IgD-negative memory B cell (primary cell): ENCODE measurements around the gene AHNAK2. TPM values are rescaled to one million over a fixed set of nuclear protein-coding genes. Genes with fewer than 3 reads are reported as not detected.
"Not testable (repeated sequence)": the region's sequence is repeated elsewhere in the genome, so short reads cannot be mapped to it uniquely, and the experiment has no call there.

Source experiments
- H3K27ac Mint-ChIP-seq, 3 donors: one replicate each; pipeline ENCODE4 v1.8.0; 2020 to 2022; ENCODE audit warnings: mild to moderate bottlenecking in 3 of 3, mixed read lengths in 3 of 3, moderate library complexity in 1 of 3
- H3K27me3 Mint-ChIP-seq: one replicate; pipeline ENCODE4 v1.8.0; 2021; ENCODE audit warnings: mixed read lengths
- H3K36me3 Mint-ChIP-seq: one replicate; pipeline ENCODE4 v1.8.0; 2020; ENCODE audit warnings: mild to moderate bottlenecking, mixed read lengths
- H3K4me1 Mint-ChIP-seq, 3 donors: one replicate each; pipeline ENCODE4 v1.8.0; 2020 to 2022; ENCODE audit warnings: mixed read lengths in 3 of 3, mild to moderate bottlenecking in 1 of 3
- H3K4me3 Mint-ChIP-seq, 4 donors: one replicate each; pipeline ENCODE4 v1.8.0; 2020 to 2022; ENCODE audit warnings: mild to moderate bottlenecking in 4 of 4, mixed read lengths in 4 of 4, moderate library complexity in 3 of 4
- H3K9me3 Mint-ChIP-seq, 3 donors: one replicate each; pipeline ENCODE4 v1.8.0; 2020 to 2021; ENCODE audit warnings: mixed read lengths in 3 of 3, mild to moderate bottlenecking in 1 of 3
- polyA plus RNA-seq: library from polyadenylated mRNA; unstranded; fragments of 300-500 nt; fragmentation: Illumina TruSeq; gene quantifications from one replicate; pipeline ENCODE4 v1.2.3, GENCODE V29; 2021

Gene AHNAK2
- polyA plus RNA-seq, 1 donor from 2014 or later: 0.68 TPM

DNA sequence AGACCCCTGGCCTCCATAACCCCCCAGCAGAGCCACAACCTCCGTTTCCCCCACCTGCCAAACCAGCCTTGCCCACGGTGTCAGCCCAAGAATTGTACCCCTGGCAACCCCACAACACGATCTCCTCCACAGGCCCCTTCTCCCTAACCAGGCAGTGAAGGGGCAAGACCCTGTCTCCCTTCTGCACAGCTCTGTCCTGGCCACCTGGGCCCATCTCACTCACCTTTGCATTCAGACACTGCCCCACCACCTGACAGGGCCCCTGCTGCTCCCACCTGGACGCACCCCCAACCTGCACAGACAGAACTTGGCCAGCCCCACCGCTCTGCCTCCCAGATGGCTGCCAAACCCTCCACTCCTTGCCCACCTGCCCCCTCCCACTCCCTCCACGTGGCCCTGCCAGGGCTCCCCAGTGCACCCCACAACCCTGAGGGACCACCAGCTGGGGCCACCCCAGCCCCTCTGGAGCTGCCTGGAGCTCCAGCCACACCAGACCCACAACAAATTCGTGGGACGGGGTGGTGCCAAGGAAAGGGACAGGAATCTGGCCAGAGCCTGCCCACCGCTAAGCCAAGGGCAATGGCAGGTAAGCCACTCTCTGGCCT lies 11.8 kb downstream of the AHNAK2 start:
- Mint-ChIP-seq H3K9me3 (no peaks in the 10 kb centered on the region), H3K27ac (no peak overlapping the region)

DNA sequence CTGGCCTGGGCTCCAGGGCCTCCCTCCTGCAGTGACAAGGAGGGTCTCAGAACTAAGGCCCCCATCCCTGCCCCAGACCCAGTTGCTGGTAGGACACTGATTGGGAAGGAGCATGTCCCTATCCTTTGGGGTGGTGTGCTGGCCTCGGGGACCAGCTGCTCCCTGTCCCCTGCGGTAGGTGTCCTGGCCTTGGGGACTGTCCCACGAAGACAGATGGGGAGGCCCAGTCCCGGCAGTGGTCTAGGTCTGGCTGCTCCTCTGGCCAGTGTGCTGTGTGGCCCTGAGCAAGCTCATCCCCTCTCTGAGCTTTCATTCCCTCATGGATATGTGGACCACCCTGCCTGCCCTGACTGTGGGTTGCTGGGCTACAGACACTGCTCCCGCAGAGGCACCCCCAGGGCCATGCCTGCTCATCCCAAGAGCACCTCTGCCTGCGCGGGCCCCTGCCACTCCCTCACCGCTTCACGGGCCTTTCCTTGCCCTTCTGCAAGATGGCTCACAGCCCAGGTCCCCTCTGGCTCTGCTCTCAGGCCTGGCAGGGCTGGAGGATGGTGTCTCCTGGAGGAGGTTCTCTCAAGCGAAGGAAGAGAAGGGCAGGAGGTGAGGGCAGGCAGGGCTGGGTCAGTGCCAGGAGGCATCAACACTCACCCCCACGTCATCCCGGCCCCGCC lies 12.5 kb downstream of the AHNAK2 start:
- no peak overlapping the region for H3K4me3 Mint-ChIP-seq

More for the DNA sequence above, 11.8 kb downstream of the AHNAK2 start:
- H3K4me3 Mint-ChIP-seq: no peak overlapping the region
- peaks cover 26% of the 10 kb centered on the region for H3K27me3 Mint-ChIP-seq
- no peaks in the 10 kb centered on the region for H3K36me3 Mint-ChIP-seq
- peaks cover 0 to 7% (median 5%) of the 10 kb centered on the region in 3 donors for H3K4me1 Mint-ChIP-seq

DNA sequence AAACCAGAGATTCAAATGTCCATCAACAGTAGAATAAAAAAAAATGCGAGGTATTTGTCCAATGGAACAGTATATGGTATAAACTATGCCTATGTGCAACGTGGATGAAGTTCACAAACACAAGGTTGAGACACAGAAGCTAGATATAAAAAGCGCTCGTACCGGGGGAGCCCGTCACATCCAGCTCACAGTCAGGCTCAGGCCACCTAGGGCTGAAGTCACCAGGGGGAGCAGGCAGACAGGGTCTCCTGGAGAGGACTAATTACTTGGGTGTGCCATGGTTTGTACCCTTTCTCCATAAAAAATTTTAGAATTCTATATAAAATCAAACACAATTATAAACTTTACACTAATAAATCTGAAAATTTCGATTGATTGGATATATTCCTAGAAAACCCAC lies 13.6 kb downstream of the AHNAK2 start:
- H3K4me1 Mint-ChIP-seq: peaks cover 0 to 7% (median 5%) of the 10 kb centered on the region in 3 donors
- no peak overlapping the region for H3K4me3 Mint-ChIP-seq
- no peaks in the 10 kb centered on the region for H3K36me3 Mint-ChIP-seq
- no peaks in the 10 kb centered on the region for H3K9me3 Mint-ChIP-seq
- peaks cover 26% of the 10 kb centered on the region for H3K27me3 Mint-ChIP-seq
- no peak overlapping the region for H3K27ac Mint-ChIP-seq

More for the DNA sequence above, 12.5 kb downstream of the AHNAK2 start:
- Mint-ChIP-seq H3K27me3 (peaks cover 26% of the 10 kb centered on the region), H3K36me3 (no peaks in the 10 kb centered on the region), H3K4me1 (peaks cover 0 to 7% (median 5%) of the 10 kb centered on the region in 3 donors), H3K9me3 (no peaks in the 10 kb centered on the region), H3K27ac (no peak overlapping the region)

DNA sequence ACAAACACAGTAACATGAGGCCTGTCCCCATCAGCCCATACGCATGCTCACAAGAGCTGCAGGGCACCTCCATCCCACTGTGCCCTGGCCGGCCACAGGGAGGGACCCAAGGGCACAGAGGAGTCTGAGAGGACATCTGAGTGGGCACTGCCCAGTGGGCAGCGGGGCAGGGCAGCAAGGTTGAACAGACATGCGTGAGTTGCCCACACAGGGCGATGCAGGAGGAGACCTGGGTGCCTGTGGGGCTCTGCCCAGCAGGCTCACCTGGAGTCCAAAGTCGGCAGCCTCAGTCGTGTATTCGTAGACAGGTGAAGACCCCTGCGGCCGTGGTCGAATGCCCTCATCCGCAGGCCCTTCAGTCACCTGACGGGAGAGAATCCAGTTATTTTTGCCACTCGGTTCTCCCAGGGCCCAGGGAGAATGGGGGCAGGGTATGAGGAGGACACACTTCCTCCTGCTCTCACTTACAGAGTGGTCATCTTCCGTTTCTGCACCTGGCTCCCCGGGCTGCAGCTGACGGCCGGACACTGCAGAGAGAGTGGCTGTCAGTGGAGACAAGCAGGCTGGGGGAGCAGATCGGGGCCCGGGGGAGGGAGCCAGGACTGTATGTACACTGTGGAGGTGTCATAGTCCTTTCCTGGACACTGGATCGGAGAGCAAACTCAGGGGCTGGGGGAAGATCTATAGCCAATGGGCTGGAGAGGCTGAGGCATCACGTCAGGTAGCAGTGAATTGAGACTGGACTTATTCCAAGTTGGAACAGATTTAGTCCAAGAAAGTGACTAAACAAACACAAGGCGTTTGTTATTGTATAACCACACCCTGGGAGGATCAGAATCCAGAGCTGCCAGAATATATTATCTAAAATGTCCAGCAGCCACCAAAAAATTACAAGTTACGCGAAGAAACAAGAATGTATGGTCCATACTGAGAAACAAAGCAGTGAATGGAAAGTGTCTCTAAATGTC lies 20.7 kb downstream of the AHNAK2 start:
- H3K9me3 Mint-ChIP-seq: peaks cover 0 to 3% (median 0%) of the 10 kb centered on the region in 3 donors
- H3K4me3 Mint-ChIP-seq: no peak overlapping the region
- H3K4me1 Mint-ChIP-seq: peaks cover 0 to 4% (median 3%) of the 10 kb centered on the region in 3 donors
- H3K27ac Mint-ChIP-seq: no peak overlapping the region
- peaks cover 6% of the 10 kb centered on the region for H3K36me3 Mint-ChIP-seq
- H3K27me3 Mint-ChIP-seq: peaks cover 10% of the 10 kb centered on the region

DNA sequence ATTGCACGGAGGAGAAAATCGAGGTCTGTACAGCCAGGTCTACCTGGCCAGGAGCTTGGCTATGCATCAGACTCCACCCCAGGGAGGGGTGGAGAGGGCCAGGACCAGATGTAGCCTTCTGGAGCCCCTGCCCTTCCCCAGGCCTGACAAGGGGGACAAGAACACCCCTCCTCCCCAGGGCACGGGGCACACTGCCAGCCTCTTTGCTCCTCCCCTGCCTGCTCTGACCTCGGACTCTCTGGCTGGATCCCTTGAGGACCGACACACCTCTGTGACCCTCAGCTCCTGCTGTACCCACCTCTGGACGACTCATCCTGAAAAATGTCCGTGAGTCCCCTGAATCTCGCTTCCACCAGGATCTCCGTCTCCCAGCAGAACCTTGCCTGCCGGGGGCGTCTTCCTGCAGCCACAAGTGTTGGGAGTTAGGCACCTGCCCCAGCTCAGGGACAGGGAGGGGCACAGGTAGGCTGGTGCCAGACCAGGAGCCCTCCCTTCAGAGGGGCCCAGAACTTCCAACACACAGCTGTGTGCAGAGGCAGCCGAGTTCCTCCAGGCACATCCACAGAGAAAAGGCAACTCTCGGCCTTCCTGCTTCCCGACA lies 21.8 kb downstream of the AHNAK2 start:
- Mint-ChIP-seq H3K9me3 (peaks cover 0 to 3% (median 0%) of the 10 kb centered on the region in 3 donors), H3K36me3 (peaks cover 6% of the 10 kb centered on the region), H3K4me1 (peaks cover 0 to 4% (median 3%) of the 10 kb centered on the region in 3 donors), H3K4me3 (no peak overlapping the region), H3K27ac (no peak overlapping the region), H3K27me3 (peaks cover 9% of the 10 kb centered on the region)

DNA sequence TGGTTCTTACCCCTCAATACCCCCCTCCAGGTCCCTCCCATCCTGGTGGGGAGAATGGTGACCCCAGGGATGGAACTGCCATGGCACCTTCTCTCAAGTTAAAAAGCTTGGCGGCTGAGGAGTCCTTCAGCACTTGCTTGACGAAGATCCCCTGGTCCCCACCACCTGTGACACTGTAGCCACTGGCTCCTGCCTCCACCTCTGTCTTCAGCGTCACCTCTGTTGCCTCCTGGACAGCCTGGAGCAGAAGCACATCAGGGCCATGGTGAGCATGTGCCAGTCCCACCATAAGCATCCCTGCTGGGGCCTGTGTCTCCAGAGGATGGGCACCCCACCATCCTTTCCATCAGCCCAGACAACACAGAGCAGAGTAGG lies 22.8 kb downstream of the AHNAK2 start:
- Mint-ChIP-seq H3K36me3 (peaks cover 6% of the 10 kb centered on the region), H3K4me1 (peaks cover 0 to 4% (median 3%) of the 10 kb centered on the region in 3 donors), H3K27ac (no peak overlapping the region), H3K9me3 (peaks cover 0 to 3% (median 0%) of the 10 kb centered on the region in 3 donors), H3K4me3 (no peak overlapping the region), H3K27me3 (peaks cover 8% of the 10 kb centered on the region)

DNA sequence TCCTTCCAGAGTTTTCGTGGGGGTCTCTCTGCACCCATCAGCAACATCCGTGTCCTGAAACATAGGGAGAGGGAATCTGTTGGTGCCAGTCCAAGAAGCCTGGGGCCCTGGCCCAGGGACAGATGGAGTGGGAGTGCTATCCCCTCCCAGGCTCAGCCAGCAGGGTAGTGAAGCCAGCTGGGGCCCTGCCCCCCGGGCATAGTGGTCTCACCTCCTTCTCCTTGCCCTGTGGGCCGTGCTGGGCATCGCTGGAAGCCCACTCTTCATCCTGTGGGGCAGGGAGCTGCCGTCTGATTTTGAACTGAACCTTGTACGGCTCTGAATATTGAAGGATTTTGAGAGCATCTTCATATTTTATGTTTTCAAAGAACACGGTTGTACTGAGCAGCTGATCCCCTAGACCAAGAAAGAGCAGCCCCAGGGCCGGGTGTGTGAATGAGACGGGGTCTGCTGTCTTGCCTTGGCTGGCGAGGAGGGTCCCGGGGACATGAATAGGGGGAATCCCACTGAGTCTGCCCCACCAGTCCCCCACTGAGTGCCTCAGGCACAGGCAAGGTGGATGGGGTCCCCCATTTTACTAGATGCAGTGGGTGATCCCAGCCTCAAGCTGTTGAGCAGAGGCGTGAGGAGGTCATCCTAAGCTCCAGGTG lies 23.3 kb downstream of the AHNAK2 start:
- peaks cover 6% of the 10 kb centered on the region for H3K36me3 Mint-ChIP-seq
- H3K27ac Mint-ChIP-seq: no peak overlapping the region
- H3K27me3 Mint-ChIP-seq: peaks cover 8% of the 10 kb centered on the region
- peaks cover 0 to 4% (median 3%) of the 10 kb centered on the region in 3 donors for H3K4me1 Mint-ChIP-seq
- peaks cover 0 to 3% (median 0%) of the 10 kb centered on the region in 3 donors for H3K9me3 Mint-ChIP-seq
- H3K4me3 Mint-ChIP-seq: no peak overlapping the region

DNA sequence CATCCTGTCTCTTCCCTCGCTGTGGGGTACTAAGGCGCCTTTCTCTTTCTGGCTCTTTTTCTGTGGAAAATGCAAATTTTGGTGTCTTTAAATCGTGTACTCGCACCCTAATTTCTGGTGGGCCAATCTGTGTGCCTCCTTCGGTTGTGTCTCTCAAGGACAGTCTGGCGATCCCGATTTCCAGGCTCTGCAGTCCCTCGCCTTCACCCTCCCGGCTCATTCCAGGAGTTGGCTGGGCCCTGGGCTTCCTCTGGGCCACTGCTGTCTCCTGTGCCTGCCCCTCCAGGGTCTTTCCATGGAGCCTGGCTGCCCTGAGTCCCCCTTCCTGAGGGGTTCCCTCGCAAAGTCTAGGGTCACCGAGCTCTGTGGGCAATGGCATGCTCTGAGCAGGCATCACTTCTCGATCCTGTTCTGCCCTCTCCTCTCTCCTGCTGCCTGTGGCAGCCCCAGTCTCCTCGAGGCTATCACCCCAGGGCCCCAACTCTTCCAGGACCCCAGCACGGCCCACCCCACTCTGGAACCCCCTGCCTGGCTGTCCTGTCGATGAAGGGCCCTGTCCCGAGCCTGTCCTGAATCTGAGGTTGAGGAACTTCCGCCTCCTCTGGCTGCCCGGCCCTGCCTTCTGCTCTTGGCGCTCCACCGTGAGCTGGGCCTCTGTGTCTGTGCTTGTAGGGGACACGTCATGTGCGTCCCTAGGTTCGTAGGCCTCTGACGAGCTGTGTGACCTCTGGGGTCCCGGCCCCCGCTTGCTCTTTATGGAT lies 24.1 kb downstream of the AHNAK2 start:
- Mint-ChIP-seq H3K27me3 (peaks cover 8% of the 10 kb centered on the region), H3K4me3 (no peak overlapping the region), H3K27ac (no peak overlapping the region), H3K4me1 (peaks cover 0 to 4% (median 3%) of the 10 kb centered on the region in 3 donors), H3K36me3 (peaks cover 6% of the 10 kb centered on the region), H3K9me3 (peaks cover 0 to 3% (median 0%) of the 10 kb centered on the region in 3 donors)

DNA sequence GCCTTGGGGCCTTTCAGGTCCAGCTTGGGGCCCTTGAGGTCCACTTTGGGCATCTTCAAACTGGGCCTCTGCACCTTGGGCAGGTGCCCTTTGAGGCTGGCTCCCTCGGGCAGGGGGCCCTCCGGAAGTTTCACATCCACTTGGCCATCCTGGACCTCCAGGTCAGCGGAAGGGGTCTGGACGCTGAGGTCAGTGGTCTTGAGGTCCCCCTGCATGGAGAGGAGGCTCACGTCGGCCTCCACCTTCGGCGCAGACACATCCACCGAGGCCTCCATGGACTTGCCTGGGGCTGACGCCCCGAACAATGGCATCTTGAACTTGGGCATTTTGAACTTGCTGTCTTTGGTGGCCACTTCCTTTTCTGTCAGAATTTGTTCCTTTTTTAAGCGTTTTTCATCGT lies 25.1 kb downstream of the AHNAK2 start:
- peaks cover 8% of the 10 kb centered on the region for H3K27me3 Mint-ChIP-seq
- peaks cover 0 to 3% (median 0%) of the 10 kb centered on the region in 3 donors for H3K9me3 Mint-ChIP-seq
- H3K4me1 Mint-ChIP-seq: peaks cover 0 to 4% (median 3%) of the 10 kb centered on the region in 3 donors
- H3K36me3 Mint-ChIP-seq: peaks cover 6% of the 10 kb centered on the region
- H3K4me3 Mint-ChIP-seq: no peak overlapping the region
- H3K27ac Mint-ChIP-seq: no peak overlapping the region

DNA sequence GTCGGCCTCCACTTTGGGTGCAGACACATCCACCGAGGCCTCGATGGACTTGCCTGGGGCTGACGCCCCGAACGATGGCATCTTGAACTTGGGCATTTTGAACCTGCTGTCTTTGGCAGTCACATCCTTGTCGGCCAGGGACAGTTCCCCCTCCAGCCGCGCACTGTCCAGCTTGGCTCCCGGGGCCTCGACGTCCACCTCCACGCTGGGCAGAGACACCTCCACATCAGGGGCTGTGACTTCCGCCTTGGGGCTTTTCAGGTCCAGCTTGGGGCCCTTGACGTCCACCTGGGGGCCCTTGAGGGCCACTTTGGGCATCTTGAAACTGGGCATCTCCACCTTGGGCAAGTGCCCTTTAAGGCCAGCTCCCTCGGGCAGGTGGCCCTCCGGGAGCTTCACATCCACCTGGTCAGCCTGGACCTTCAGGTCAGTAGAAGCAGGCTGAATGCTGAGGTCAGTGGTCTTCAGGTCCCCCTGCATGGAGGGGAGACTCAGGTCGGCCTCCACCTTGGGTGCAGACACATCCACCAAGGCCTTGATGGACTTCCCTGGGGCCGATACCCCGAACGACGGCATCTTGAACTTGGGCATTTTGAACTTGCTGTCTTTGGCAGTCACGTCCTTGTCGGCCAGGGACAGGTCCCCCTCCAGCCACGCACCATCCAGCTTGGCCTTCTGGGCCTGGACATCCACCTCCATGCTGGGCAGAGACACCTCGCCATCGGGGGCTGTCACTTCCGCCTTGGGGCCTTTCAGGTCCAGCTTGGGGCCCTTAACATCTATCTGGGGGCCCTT lies 26.1 kb downstream of the AHNAK2 start:
- not testable (repeated sequence) for H3K36me3 Mint-ChIP-seq, H3K27me3 Mint-ChIP-seq, H3K9me3 Mint-ChIP-seq, H3K27ac Mint-ChIP-seq, H3K4me1 Mint-ChIP-seq, H3K4me3 Mint-ChIP-seq

DNA sequence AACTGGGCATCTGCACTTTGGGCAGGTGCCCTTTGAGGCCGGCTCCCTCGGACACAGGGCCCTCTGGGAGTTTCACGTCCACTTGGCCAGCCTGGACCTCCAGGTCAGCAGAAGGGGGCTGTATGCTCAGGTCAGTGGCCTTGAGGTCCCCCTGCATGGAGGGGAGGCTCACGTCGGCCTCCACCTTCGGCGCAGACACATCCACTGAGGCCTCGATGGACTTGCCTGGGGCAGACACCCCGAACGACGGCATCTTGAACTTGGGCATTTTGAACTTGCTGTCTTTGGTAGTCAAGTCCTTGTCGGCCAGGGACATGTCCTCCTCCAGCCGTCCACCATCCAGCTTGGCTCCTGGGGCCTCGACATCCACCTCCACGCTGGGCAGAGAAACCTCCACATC lies 27.5 kb downstream of the AHNAK2 start:
- H3K27ac Mint-ChIP-seq, H3K4me1 Mint-ChIP-seq, H3K27me3 Mint-ChIP-seq, H3K36me3 Mint-ChIP-seq, H3K4me3 Mint-ChIP-seq, H3K9me3 Mint-ChIP-seq: not testable (repeated sequence)

DNA sequence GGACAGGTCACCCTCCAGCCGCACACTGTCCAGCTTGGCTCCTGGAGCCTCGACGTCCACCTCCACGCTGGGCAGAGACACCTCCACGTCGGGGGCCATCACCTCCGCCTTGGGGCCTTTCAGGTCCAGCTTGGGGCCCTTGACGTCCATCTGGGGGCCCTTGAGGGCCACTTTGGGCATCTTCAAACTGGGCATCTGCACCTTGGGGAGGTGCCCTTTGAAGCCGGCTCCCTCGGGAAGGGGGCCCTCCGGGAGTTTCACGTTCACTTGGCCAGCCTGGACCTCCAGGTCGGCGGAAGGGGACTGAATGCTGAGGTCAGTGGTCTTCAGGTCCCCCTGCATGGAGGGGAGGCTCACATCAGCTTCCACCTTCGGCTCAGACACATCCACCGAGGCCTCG lies 28.2 kb downstream of the AHNAK2 start:
- peaks cover 6% of the 10 kb centered on the region for H3K36me3 Mint-ChIP-seq
- peaks cover 0 to 4% (median 3%) of the 10 kb centered on the region in 3 donors for H3K4me1 Mint-ChIP-seq
- H3K9me3 Mint-ChIP-seq: peaks cover 0 to 3% (median 0%) of the 10 kb centered on the region in 3 donors
- H3K27me3 Mint-ChIP-seq: no peaks in the 10 kb centered on the region
- H3K27ac Mint-ChIP-seq: no peak overlapping the region
- H3K4me3 Mint-ChIP-seq: no peak overlapping the region

DNA sequence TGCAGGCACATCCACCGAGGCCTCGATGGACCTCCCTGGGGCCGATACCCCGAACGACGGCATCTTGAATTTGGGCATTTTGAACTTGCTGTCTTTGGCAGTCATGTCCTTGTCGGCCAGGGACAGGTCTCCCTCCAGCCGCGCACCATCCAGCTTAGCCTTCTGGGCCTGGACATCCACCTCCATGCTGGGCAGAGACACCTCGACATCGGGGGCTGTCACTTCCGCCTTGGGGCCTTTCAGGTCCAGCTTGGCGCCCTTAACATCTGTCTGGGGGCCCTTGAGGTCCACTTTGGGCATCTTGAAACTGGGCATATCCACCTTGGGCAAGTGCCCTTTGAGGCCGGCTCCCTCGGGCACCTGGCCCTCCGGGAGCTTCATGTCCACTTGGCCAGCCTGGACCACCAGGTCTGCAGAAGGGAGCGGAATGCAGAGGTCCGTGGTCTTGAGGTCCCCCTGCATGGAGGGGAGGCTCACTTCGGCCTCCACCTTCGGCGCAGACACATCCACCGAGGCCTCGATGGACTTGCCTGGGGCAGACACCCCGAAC lies 28.7 kb downstream of the AHNAK2 start:
- not testable (repeated sequence) for H3K27me3 Mint-ChIP-seq, H3K27ac Mint-ChIP-seq, H3K4me1 Mint-ChIP-seq, H3K36me3 Mint-ChIP-seq, H3K9me3 Mint-ChIP-seq, H3K4me3 Mint-ChIP-seq
